Suprapubic skin (tissue), 4 donors: ENCODE measurements around the gene CALN1. TPM values are rescaled to one million over a fixed set of nuclear protein-coding genes. Genes with fewer than 3 reads are reported as not detected.

ENCODE experiments used
- DNase-seq, 2 donors: peaks; one replicate each; pipeline ENCODE4 v3.0.0-alpha.2; 2019; ENCODE audit warnings: low spot score in 2 of 2
- H3K27ac ChIP-seq: fragments of 200-600 bp; sonication (generic); one replicate; pipeline ENCODE4 v1.5.1; 2019
- H3K27me3 ChIP-seq: fragments of 200-600 bp; sonication (generic); one replicate; pipeline ENCODE4 v1.5.1; 2019
- H3K36me3 ChIP-seq: fragments of 200-600 bp; sonication (generic); one replicate; pipeline ENCODE4 v1.5.1; 2019
- H3K4me1 ChIP-seq: fragments of 200-600 bp; sonication (generic); one replicate; pipeline ENCODE4 v1.5.1; 2019
- H3K4me3 ChIP-seq: fragments of 200-600 bp; sonication (generic); one replicate; pipeline ENCODE4 v1.5.1; 2019; ENCODE audit warnings: mild to moderate bottlenecking
- H3K9me3 ChIP-seq: fragments of 200-600 bp; sonication (generic); one replicate; pipeline ENCODE4 v1.5.1; 2019
- EP300 ChIP-seq: sonication (generic); formaldehyde crosslinking; IDR thresholded peaks from one replicate; pipeline ENCODE4 v1.6.1; 2017; ENCODE audit warnings: antibody characterized with exemption
- POLR2A ChIP-seq, 2 donors: fragments of 450-650 bp; IDR thresholded peaks; one replicate each; pipeline ENCODE4 v1.6.1; 2017; ENCODE audit warnings: antibody characterized with exemption in 2 of 2, mild to moderate bottlenecking in 2 of 2, moderate library complexity in 2 of 2
- POLR2AphosphoS5 ChIP-seq, 3 donors: sonication (generic); formaldehyde crosslinking; IDR thresholded peaks; one replicate each; pipeline ENCODE4 v1.6.1; 2017; ENCODE audit warnings: antibody characterized with exemption in 3 of 3
- WGBS: methylation state at CpG from one replicate; pipeline ENCODE4 v1.1.5; 2018; 5-methylcytosine and 5-hydroxymethylcytosine counted together
- total RNA-seq, 4 donors: library from RNA; depleted of rRNA; stranded (reverse); fragments of >200 nt; gene quantifications; one replicate each; pipeline ENCODE4 v1.1.0, GENCODE V29; 2016
- TF ChIP-seq, protein P1 (sequence below), 2 donors: fragments of 200-600 bp in 1 of 2; fragments of 450-650 bp in 1 of 2; sonication (generic) in 1 of 2; IDR thresholded peaks; one replicate each; pipeline ENCODE4 v1.5.1; 2016 to 2019; ENCODE audit warnings: antibody characterized with exemption in 2 of 2, mild to moderate bottlenecking in 1 of 2, moderate library complexity in 1 of 2

The CALN1 gene
- total RNA-seq, 4 donors from 2014 or later, result 0.91 to 10.0 (median 3.9) TPM

DNA sequence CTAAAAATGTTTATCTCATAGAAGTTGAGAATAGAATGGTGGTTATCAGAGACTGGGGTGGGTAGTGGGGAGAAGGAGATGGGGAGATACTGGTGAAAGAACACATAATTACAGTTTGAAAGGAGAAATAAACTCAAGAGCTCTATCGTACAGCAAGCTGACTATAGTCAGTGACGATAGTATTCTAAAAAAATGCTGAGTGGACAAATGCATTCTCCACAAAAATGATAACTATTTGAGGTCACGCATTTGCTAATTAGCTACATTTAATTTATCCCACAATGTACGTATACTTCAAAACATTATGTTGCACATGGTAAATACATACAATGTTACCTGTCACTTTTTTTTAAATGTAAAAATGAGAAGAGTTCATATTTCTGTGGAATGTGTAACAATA is 507.7 kb downstream of the CALN1 start:
- WGBS, result 89% methylated on average over 4 of the region's 4 CpGs
- TF ChIP-seq EP300 (no peak), POLR2A (IDR thresholded peaks at IDR 0.05) (no peak), POLR2AphosphoS5 (IDR thresholded peaks at IDR 0.05) (no peak)
- TF ChIP-seq, protein P1, sequence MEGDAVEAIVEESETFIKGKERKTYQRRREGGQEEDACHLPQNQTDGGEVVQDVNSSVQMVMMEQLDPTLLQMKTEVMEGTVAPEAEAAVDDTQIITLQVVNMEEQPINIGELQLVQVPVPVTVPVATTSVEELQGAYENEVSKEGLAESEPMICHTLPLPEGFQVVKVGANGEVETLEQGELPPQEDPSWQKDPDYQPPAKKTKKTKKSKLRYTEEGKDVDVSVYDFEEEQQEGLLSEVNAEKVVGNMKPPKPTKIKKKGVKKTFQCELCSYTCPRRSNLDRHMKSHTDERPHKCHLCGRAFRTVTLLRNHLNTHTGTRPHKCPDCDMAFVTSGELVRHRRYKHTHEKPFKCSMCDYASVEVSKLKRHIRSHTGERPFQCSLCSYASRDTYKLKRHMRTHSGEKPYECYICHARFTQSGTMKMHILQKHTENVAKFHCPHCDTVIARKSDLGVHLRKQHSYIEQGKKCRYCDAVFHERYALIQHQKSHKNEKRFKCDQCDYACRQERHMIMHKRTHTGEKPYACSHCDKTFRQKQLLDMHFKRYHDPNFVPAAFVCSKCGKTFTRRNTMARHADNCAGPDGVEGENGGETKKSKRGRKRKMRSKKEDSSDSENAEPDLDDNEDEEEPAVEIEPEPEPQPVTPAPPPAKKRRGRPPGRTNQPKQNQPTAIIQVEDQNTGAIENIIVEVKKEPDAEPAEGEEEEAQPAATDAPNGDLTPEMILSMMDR (IDR thresholded peaks at IDR 0.05), result no peak
- no peak overlapping the region for H3K27ac ChIP-seq
- peaks cover 4% of the 10 kb centered on the region for H3K9me3 ChIP-seq
- no peaks in the 10 kb centered on the region for H3K27me3 ChIP-seq
- no peak for DNase-seq
- H3K4me3 ChIP-seq, result no peak overlapping the region
- H3K36me3 ChIP-seq, result no peaks in the 10 kb centered on the region
- H3K4me1 ChIP-seq, result no peaks in the 10 kb centered on the region

DNA sequence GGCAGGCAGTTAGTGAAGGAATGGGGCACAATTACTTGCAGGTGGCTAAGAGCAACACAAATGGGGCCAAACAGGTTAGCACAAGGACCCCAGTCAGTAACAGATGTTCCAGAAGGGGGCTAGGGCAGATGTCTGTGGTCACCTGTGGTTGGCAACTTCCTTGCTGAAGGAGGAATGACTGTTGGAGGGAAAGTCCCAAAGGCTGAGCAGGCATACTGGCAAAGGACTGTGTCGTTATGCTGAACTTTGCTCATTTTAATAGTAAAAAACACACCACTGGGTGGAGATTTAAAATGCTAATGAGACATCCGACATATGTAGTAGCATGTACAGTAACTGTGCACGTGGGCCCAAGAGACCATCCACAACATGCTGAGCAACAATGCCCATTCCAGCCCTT is 511.6 kb downstream of the CALN1 start:
- no peak overlapping the region for H3K27ac ChIP-seq
- H3K9me3 ChIP-seq, result peaks cover 4% of the 10 kb centered on the region
- WGBS, result 72% methylated on average over 3 of the region's 3 CpGs
- TF ChIP-seq POLR2A (IDR thresholded peaks at IDR 0.05) (no peak), POLR2AphosphoS5 (IDR thresholded peaks at IDR 0.05) (no peak), EP300 (no peak)
- TF ChIP-seq, protein P1 (IDR thresholded peaks at IDR 0.05), result no peak
- no peaks in the 10 kb centered on the region for H3K36me3 ChIP-seq
- no peaks in the 10 kb centered on the region for H3K4me1 ChIP-seq
- no peak overlapping the region for H3K4me3 ChIP-seq
- H3K27me3 ChIP-seq, result no peaks in the 10 kb centered on the region
- no peak for DNase-seq

GRCh38 chr7:71896535-71896934 is 515.6 kb downstream of the CALN1 start:
- DNase-seq, result no peak
- no peak overlapping the region for H3K4me3 ChIP-seq
- H3K27ac ChIP-seq, result no peak overlapping the region
- no peaks in the 10 kb centered on the region for H3K27me3 ChIP-seq
- 67% methylated on average over 2 of the region's 2 CpGs for WGBS
- H3K36me3 ChIP-seq, result no peaks in the 10 kb centered on the region
- H3K9me3 ChIP-seq, result peaks cover 4% of the 10 kb centered on the region
- TF ChIP-seq, protein P1 (IDR thresholded peaks at IDR 0.05), result no peak
- TF ChIP-seq POLR2AphosphoS5 (IDR thresholded peaks at IDR 0.05), result no peak
- no peak for TF ChIP-seq POLR2A (IDR thresholded peaks at IDR 0.05)
- no peak for TF ChIP-seq EP300
- no peaks in the 10 kb centered on the region for H3K4me1 ChIP-seq

DNA sequence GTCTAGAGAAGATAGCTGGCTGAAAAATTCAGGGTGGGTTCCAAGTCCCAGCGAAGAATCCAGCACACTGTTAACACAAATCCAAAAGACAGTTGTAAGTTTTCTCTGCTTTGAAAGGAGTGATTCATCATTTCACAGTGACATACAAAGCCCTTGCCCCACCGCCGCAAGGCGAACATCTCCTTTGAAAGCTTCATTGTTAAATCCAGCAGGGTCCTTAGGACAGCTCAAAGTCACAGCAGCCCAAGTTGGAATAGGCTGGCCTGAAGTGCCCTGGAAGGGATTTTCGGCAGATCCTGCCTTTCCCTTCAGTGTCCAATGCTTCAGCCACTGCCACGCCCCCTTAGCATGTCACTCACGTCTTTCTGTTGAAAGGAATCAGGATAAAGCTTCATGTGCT is 526.1 kb downstream of the CALN1 start:
- Histone ChIP-seq H3K27me3 (no peaks in the 10 kb centered on the region), H3K4me3 (no peak overlapping the region), H3K27ac (no peak overlapping the region), H3K9me3 (peaks cover 5% of the 10 kb centered on the region), H3K4me1 (no peaks in the 10 kb centered on the region), H3K36me3 (no peaks in the 10 kb centered on the region)
- TF ChIP-seq POLR2A (IDR thresholded peaks at IDR 0.05) (no peak), POLR2AphosphoS5 (IDR thresholded peaks at IDR 0.05) (no peak), EP300 (no peak)
- TF ChIP-seq, protein P1 (IDR thresholded peaks at IDR 0.05), result no peak
- WGBS, result 52% methylated on average over 7 of the region's 7 CpGs
- DNase-seq, result no peak

DNA sequence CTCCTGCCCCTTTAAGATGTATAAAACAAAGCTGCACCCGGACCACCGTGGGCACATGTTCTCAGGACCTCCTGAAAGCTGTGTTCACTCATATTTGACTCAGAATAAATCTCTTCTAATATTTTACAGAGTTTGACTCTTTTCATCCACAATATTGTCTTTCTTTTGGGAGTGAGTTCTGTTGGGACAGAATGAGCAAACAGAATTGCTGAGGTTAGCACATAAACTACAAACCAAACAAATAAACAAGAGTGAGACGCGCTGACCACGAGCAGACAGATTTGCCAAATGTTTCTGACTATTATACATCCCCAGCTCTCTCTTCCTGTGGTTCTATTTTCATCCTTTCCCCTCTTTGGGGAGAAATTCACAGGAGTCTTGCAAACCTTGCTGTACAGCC is 526.7 kb downstream of the CALN1 start:
- Histone ChIP-seq H3K4me1 (no peaks in the 10 kb centered on the region), H3K9me3 (peaks cover 5% of the 10 kb centered on the region), H3K4me3 (no peak overlapping the region), H3K36me3 (no peaks in the 10 kb centered on the region), H3K27ac (no peak overlapping the region), H3K27me3 (no peaks in the 10 kb centered on the region)
- DNase-seq, result no peak
- 68% methylated on average over 5 of the region's 5 CpGs for WGBS
- TF ChIP-seq, protein P1 (IDR thresholded peaks at IDR 0.05), result no peak
- no peak for TF ChIP-seq POLR2AphosphoS5 (IDR thresholded peaks at IDR 0.05)
- no peak for TF ChIP-seq POLR2A (IDR thresholded peaks at IDR 0.05)
- TF ChIP-seq EP300, result no peak
